Activated naive CD4-positive, alpha-beta T cell treated with Interleukin-2 at 50 U/mL for 16 hours (primary cell): ENCODE data around the gene TCEANC.

ENCODE experiments used
- DNase-seq: peaks from one replicate; pipeline ENCODE4 v3.0.0-alpha.2; 2020

The TCEANC gene

GRCh38 chrX:13693341-13693961 lies 40.5 kb downstream of the TCEANC start:
- DNase-seq, result no peak

GRCh38 chrX:13694359-13694758 lies 41.4 kb downstream of the TCEANC start:
- DNase-seq, result no peak

- no peak for DNase-seq
Measured at GRCh38 chrX:13694983-13695382, 42.0 kb downstream of the TCEANC start.

GRCh38 chrX:13695601-13696115 lies 42.7 kb downstream of the TCEANC start:
- DNase-seq, result no peak

- DNase-seq, result no peak
Measured at GRCh38 chrX:13697455-13697854, 44.5 kb downstream of the TCEANC start.

DNA sequence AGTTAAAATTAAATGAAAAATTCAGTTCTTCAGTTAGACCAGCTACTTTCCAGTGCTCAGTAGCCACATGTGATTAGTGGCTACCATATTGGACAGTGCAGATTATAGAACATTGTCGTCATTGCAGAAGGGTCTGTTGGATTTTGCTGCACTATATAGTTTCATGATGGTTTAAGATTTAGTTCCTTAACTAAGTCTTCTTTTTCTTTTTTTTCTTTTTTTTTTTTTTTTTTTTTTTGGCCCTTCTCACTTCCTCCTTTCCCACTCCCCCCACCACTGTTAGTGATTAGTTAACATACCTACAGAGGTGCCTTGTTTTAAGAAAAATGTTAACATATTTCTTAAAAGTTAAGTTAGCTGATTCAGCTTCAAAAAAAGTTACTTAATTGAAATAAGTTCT lies 45.0 kb downstream of the TCEANC start:
- no peak for DNase-seq

DNA sequence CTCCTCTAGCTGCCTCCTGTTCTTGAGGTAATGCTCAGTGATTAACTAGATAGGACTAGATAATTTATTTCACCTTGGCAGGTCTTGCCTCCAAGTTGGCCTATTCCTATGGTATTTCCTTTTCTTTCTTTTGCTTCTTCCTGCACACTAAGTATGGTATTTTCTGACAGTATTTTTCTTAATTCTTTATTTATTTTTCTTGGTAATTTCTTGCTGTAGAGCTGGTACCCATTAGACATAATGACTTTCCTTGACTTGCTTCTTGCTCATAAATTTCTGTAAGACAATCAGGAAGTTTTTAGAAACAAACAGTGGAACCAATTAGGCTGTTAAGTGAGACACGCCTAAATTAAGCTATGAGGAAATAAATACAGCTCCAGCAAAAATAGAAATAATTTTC lies 45.5 kb downstream of the TCEANC start:
- no peak for DNase-seq

- DNase-seq, result no peak
Measured at GRCh38 chrX:13699183-13699826, 46.4 kb downstream of the TCEANC start.

DNA sequence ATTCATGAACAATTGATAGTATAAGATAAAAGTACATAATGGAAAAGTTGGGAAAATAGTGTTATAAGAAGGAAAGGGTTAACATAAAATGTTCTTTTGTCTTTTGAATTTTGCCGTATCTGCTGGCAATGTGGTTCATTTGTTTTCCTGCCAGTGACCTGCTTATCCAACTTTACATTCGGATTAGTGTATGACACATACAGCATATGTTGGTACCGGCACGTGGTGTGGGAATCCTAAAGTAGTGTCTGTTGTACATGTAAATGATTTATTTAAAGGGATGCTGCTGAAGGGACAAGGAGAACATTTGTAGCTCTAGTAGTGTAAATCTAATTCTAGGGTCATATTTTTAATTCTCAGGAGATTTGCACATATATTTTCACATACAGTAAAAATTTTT lies 47.4 kb downstream of the TCEANC start:
- DNase-seq, result no peak

DNA sequence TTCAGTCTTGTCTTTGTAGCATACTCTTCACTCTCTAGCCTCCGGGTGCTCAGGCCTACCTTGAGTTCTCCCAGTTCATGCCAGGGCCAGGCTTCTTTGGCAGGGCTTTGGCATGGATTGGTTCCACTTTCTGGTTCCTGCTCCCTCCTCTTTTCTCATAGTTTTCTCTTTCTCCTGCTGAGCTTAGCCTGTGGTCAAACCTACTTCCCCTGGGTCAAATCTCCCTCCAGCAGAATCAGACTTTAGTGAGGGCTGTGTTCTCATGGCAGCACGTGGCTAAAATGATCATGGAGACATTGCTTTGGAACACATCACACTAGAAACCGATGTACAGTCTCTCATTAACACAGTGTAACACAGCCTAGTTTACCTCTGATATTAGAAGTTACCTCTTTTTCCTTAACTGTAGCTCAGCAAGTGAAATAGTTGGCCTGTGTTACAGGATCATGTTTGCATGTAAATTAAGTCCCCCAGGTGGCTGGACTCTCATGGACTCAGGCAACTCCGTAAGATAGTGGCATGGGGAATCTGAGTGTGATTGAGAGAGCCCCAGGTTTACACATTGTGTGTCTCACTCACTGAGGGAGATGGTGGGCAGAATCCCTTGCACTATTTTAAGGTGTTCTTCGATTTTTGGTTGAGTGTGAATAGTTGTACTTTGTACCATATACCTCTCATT lies 49.3 kb downstream of the TCEANC start:
- no peak for DNase-seq

DNA sequence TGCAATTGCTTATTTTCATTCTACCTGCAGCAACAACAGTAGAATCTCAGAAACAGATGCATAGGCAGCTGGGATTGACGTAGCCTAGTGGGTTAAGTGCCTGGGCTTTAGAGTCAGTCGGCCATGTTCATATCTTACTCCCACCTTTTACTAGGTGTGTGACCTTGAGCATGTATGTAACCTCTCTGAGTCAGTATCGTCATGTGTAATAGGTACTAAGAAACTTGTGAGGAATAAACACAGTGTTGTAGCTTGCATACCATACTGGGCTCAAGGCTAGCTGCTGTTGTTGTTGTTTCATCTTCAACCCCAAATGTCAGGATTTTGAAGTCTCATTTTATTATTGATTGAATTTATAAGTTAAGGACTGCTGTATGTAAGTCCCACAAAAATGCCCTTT lies 50.2 kb downstream of the TCEANC start:
- DNase-seq, result no peak

- no peak for DNase-seq
Measured at GRCh38 chrX:13703589-13703988, 50.6 kb downstream of the TCEANC start.

GRCh38 chrX:13711141-13711540 lies 58.2 kb downstream of the TCEANC start:
- DNase-seq, result no peak
